Measurements from ENCODE around the gene PACSIN2.
"Not testable (repeated sequence)": the region's sequence is repeated elsewhere in the genome, so short reads cannot be mapped to it uniquely, and the experiment has no call there.

The PACSIN2 gene

GRCh38 chr22:42922374-42923191, 92.4 kb downstream of the PACSIN2 start:
- no peak for DNase-seq

- DNase-seq = peak; percentile 29
These were observed 94.7 kb downstream of the PACSIN2 start for GRCh38 chr22:42920101-42920820.

GRCh38 chr22:42919199-42919598, 95.8 kb downstream of the PACSIN2 start:
- DNase-seq = no peak

GRCh38 chr22:42918500-42918899, 96.4 kb downstream of the PACSIN2 start:
- no peak for DNase-seq

DNA sequence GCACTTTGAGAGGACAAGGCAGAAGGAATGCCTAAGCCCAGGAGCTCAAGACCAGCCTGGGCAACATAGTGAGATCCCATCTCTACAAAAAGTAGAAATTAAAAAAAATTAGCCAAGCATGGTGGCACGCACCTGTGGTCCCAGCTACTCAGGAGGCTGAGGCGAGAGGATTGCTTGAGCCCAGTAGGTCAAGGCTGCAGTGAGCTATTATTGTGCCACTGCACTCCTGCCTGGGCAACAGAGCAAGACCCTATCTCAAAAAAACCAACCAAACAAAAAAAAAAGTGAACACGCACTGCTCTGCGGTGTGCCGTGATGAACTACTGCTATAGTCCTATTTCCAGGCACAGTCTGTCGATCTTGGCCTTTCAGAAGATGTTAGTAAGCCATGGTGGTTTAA, 97.6 kb downstream of the PACSIN2 start:
- not testable (repeated sequence) for DNase-seq

DNA sequence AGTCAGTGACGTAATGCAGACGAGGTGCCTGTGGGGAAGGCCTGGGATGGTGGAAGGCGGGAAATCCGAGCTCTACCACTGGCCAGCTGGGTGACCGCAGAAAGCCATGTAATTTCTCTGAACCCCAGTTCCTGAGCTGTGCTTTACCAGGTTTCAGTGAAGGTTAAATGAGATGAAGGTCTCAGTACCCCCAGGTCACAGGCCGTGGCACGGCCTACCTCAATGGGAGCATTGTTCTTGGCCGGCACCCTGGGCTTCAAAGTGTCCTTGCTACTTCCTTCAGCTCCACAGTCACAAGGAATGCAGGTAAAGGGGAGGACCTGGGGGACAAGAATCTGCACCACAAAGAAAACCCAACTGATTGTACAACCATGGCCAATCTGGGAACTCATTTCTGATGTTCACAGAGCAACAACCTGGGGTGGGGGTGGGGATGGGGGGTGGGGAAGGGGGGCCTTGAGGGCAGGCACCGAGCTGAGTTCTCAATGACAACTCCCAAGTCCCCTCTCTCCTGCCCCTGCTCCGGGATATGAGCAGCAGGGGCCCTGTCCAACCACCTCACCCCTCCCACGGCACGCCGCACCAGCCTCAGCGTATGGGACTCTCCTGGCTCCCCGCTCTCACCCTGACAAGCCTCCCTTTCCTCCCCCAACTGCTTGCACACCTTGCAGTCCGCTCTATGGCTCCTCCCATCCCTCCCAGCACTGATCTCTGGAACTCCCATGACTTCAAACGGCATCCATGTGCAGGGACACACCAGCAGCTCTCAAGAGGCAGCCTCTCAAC, 98.8 kb downstream of the PACSIN2 start:
- DNase-seq = no peak

DNA sequence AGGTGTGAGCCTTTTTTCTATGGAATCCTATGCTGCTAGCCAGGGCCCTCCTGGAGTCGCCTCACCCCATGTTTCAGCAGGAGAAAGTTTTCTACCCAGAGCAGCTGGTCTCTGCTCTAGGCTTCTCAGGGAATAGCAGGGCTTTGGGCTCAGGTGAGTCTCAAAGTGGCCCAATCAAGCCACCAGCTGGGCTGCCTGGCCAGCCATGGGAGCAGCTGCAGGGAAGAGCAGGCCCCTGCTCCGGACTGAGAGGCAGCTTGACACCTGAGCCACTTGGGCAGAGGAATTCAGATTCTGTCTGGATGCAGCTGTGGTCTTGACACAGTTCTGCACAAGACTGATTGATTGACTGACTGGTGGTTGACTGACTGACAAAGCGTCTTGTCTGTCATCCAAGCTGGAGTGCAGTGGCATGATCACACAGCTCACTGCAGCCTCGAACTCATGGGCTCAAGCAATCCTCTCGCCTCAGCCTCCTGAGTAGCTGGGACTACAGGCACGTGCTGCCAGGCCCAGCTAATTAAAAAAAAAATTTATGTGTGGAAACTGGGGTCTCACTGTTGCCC, 100.4 kb downstream of the PACSIN2 start:
- no peak for DNase-seq

GRCh38 chr22:42913874-42914510, 101.0 kb downstream of the PACSIN2 start:
- no peak for DNase-seq

DNA sequence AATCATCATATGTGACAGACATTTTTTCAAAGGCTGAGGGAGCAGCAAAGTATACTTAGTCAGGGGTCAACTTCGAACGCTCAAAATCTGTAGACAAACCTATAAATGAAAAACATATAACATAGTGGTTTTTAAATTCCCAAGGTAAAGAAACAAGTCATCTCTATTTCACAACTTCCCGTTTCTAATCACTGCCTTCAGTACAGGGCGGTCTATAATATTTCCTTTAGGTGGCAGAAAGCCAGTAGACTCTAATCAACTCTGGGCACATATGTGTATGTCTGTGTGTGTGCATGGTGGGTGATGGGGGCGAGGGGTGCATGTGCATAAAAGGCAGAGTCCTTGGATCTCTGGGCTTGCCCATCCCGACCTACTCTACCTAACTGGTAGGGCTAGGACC, 102.9 kb downstream of the PACSIN2 start:
- DNase-seq = no peak

DNA sequence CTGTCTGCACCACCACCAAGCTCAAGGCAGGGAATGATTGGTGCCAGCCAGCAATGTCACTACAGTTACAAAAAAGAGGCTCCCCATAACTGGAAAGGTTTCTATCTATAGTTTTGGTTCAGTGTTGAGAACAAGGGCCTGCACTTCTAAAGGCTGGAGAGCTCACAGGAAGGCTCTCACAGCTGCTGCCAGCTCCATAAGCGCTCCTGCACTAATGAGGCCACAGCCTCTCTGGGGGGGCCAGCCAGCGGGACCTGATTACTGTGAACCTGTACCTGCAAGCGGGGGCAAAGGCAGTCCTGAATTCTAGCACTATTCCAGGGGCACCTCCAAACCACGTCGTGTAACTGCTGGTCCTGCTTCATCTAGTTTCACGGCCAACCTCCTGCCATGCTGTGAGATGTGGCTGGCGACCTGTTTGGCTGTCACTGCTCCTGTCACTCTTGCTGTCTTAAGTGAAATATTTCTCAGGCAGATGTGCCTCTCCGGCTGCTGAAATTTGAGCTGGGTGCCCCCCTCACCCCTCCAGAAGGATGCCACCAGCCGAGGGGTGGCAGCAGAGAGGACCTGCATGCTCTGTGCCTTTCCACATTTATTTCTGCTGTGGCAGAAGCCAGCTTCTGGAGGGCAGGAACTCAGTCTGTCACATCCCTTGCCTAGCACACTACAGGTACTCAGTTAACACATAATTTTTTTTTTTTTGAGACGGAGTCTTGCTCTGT, 104.6 kb downstream of the PACSIN2 start:
- DNase-seq = no peak

DNA sequence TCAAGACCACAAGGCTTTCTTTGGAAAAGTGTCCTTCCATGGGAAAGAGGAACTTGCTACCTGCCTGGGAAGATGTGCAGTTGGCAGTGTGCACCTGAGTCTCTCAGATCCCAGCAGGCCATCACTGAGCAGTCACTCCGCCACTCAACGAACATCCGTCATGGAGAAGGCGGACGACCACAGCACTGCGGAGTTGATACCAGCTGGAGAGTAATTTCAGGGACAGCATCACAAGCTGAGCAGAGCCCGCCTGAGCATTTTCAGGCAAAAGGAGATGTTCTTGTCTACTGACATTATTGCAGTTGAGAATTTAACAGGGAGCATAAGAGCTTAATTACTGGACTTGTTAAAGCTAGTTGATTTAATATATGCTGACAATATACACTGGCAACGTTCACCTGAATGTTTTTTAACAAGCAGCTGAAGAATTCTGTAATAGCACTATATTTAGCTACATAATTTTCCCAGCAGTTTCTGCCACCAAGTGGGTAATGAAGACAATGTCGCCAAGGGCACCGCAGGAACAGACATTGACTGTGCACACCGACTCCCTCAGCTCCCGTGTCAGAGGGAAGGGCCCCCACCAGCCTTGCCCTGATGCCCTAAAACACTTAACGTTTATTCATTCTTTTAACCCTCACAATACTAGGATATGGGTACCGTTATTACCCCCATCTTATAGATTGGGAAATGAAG, 105.4 kb downstream of the PACSIN2 start:
- DNase-seq = no peak

GRCh38 chr22:42908374-42908746, 106.6 kb downstream of the PACSIN2 start:
- no peak for DNase-seq

GRCh38 chr22:42907404-42908373, 107.3 kb downstream of the PACSIN2 start:
- no peak for DNase-seq

GRCh38 chr22:42906605-42907348, 108.2 kb downstream of the PACSIN2 start:
- no peak for DNase-seq

GRCh38 chr22:42905702-42906183, 109.2 kb downstream of the PACSIN2 start:
- no peak for DNase-seq

DNA sequence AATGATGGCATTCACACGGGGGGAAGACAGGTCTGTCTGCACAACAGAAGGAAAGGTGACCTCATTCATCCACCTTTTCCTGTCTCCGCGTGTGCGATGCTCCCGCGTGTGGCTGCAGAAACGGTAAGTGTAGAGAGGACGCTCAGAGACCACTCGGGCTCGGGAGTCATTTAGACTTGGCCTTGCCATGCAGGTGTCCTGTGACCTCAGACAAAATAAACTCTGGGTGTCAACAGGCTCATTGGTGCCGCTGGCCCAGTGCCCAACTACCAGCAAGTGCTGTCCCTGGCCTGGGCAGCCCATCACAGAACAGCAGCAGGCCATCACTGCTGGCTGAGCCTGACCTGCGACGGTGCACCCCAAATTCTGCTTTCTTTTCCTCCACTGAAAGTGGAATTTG, 109.7 kb downstream of the PACSIN2 start:
- no peak for DNase-seq

- DNase-seq = no peak
These were observed 110.9 kb downstream of the PACSIN2 start for GRCh38 chr22:42904050-42904449.

DNA sequence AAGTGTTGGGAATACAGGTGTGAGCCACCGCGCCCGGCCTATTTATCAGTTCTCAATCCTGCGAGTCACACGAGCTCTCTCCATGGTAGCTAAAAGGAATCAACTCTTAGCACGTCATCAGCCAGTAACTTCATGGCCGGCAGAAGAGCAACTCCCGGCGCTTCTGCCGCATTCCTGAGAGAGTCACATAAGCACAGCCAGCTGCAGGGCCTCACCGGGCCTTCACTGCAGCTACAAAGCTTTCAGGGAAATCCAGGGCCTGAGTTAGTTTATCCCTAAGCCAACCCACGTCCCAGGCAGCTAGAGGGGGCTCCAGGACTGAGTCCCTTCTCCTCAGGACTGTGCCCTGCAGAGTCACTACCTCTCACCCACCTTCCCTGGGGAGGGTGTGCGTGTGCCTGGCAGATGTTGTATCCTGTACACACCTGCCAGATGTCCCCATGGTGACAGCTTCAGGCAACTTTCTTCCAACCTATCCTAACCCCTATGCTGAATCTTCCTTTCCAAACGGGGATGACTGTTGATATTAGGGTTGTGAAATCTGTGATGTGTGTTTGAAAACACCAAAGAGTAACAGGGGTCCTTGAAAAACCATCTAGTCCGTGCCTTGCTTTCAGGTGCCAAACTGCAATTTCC, 112.0 kb downstream of the PACSIN2 start:
- DNase-seq = no peak
